GM12892 (cell line): ENCODE data around the gene CLEC2D.

Experiments used
- POLR2A ChIP-seq: IDR thresholded peaks from 2 replicates; pipeline ENCODE4 v1.6.1; 2011; ENCODE audit warnings: low read depth, low read length, control low read depth
- POLR2AphosphoS5 ChIP-seq: IDR thresholded peaks from 2 replicates; pipeline ENCODE4 v1.6.1; 2011; ENCODE audit warnings: low read depth, low read length, control low read depth
- TAF1 ChIP-seq: IDR thresholded peaks from 2 replicates; pipeline ENCODE4 v1.6.1; 2011; ENCODE audit warnings: low read depth, mild to moderate bottlenecking, control low read depth, low read length, borderline replicate concordance

- TF ChIP-seq POLR2A (peak; percentile 26; the same call in 1 of the 2 replicates), TAF1 (no peak), POLR2AphosphoS5 (no peak)
Observed at GRCh38 chr12:9717070-9717925, 47.8 kb downstream of the CLEC2D start.
